ENCODE results near the gene ALPK3.

Gene ALPK3

GRCh38 chr15:84816694-84817465 is at the start of gene ALPK3:
Gene ALPK3 (plus strand): TSS chr15:84817356. CDS start chr15:84817453, 97 bp downstream.
- DNase-seq = no peak

- no peak for DNase-seq
Measured at GRCh38 chr15:84772031-84772430, 45.1 kb upstream of the ALPK3 start.

GRCh38 chr15:84772467-84772866 is 44.7 kb upstream of the ALPK3 start:
- no peak for DNase-seq

- DNase-seq = no peak
Measured at GRCh38 chr15:84773716-84774115, 43.4 kb upstream of the ALPK3 start.

- DNase-seq = no peak
Measured at GRCh38 chr15:84775867-84776449, 41.2 kb upstream of the ALPK3 start.

- DNase-seq = no peak
Measured at GRCh38 chr15:84778194-84778593, 39.0 kb upstream of the ALPK3 start.

- DNase-seq = no peak
Measured at GRCh38 chr15:84780492-84780891, 36.7 kb upstream of the ALPK3 start.

- no peak for DNase-seq
Measured at GRCh38 chr15:84781495-84781894, 35.7 kb upstream of the ALPK3 start.

- DNase-seq = no peak
Measured at GRCh38 chr15:84782346-84782745, 34.8 kb upstream of the ALPK3 start.

- peak; percentile 9 for DNase-seq
Measured at GRCh38 chr15:84783493-84784251, 33.5 kb upstream of the ALPK3 start.

GRCh38 chr15:84784262-84784661 is 32.9 kb upstream of the ALPK3 start:
- no peak for DNase-seq

- no peak for DNase-seq
Measured at GRCh38 chr15:84785053-84785452, 32.1 kb upstream of the ALPK3 start.

GRCh38 chr15:84788500-84788899 is 28.7 kb upstream of the ALPK3 start:
- DNase-seq = no peak

- no peak for DNase-seq
Measured at GRCh38 chr15:84789762-84790161, 27.4 kb upstream of the ALPK3 start.

GRCh38 chr15:84790676-84791075 is 26.5 kb upstream of the ALPK3 start:
- DNase-seq = no peak

- no peak for DNase-seq
Measured at GRCh38 chr15:84791763-84792162, 25.4 kb upstream of the ALPK3 start.

- no peak for DNase-seq
Measured at GRCh38 chr15:84793431-84794161, 23.6 kb upstream of the ALPK3 start.

GRCh38 chr15:84794162-84794547 is 23.0 kb upstream of the ALPK3 start:
- DNase-seq = no peak

GRCh38 chr15:84795186-84795585 is 22.0 kb upstream of the ALPK3 start:
- DNase-seq = no peak

GRCh38 chr15:84797212-84797611 is 19.9 kb upstream of the ALPK3 start:
- no peak for DNase-seq

- no peak for DNase-seq
Measured at GRCh38 chr15:84797801-84798200, 19.4 kb upstream of the ALPK3 start.

GRCh38 chr15:84798436-84798946 is 18.7 kb upstream of the ALPK3 start:
- no peak for DNase-seq
